T-helper 2 cell treated with Interferon-gamma antibody and Interleukin-4, amounts not matched to agents 5 μg/mL and 100 μg/mL, for 36 hours (primary cell): ENCODE data around the gene CACNG7.

Source experiments
- DNase-seq: peaks from one replicate; pipeline ENCODE4 v3.0.0; 2021; ENCODE audit warnings: low spot score
- H3K27ac Mint-ChIP-seq: one replicate; pipeline ENCODE4 v1.8.0; 2021; ENCODE audit warnings: mild to moderate bottlenecking, mixed read lengths
- H3K27me3 Mint-ChIP-seq: one replicate; pipeline ENCODE4 v1.8.0; 2021; ENCODE audit warnings: low read depth, mixed read lengths
- H3K36me3 Mint-ChIP-seq: one replicate; pipeline ENCODE4 v1.8.0; 2021; ENCODE audit warnings: low read depth, mixed read lengths
- H3K4me1 Mint-ChIP-seq: one replicate; pipeline ENCODE4 v1.8.0; 2021; ENCODE audit warnings: low read depth, mixed read lengths
- H3K4me3 Mint-ChIP-seq: one replicate; pipeline ENCODE4 v1.8.0; 2022; ENCODE audit warnings: mild to moderate bottlenecking, moderate library complexity, mixed read lengths
- H3K9me3 Mint-ChIP-seq: one replicate; pipeline ENCODE4 v1.8.0; 2021; ENCODE audit warnings: mixed read lengths

The CACNG7 gene

DNA sequence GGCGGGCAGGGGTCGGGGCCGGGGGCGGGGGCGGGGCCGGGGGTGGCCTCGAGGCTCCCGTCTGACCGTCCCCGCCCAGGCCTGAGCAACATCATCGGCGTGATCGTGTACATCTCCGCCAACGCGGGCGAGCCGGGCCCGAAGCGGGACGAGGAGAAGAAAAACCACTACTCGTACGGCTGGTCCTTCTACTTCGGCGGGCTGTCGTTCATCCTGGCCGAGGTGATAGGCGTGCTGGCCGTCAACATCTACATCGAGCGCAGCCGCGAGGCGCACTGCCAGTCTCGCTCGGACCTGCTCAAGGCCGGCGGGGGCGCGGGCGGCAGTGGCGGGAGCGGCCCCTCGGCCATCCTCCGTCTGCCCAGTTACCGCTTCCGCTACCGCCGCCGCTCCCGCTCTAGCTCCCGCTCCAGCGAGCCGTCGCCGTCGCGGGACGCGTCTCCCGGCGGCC lies 72.9 kb downstream of the CACNG7 start:
- Mint-ChIP-seq H3K9me3 (peaks cover 13% of the 10 kb centered on the region), H3K27ac (no peak overlapping the region), H3K4me1 (peaks cover 17% of the 10 kb centered on the region), H3K4me3 (no peak overlapping the region), H3K27me3 (peaks cover 45% of the 10 kb centered on the region), H3K36me3 (peaks cover 5% of the 10 kb centered on the region)
- DNase-seq = no peak

DNA sequence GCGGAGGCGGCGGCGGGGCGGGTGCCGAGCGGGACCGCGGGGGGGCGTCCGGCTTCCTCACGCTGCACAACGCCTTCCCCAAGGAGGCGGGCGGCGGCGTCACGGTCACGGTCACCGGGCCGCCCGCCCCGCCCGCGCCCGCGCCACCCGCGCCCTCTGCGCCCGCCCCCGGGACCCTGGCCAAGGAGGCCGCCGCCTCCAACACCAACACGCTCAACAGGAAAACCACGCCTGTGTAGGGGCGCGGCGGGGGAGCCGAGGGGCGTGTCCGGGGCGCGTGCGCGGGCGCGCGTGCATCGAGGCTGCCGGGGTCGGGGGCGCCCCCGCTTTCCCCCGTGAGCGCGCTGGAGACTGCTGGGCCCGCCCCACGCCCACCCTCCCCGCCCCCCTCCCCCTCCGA lies 73.5 kb downstream of the CACNG7 start:
- no peak for DNase-seq
- Mint-ChIP-seq H3K4me3 (no peak overlapping the region), H3K27me3 (peaks cover 41% of the 10 kb centered on the region), H3K36me3 (peaks cover 5% of the 10 kb centered on the region), H3K4me1 (peaks cover 15% of the 10 kb centered on the region), H3K27ac (no peak overlapping the region), H3K9me3 (peaks cover 11% of the 10 kb centered on the region)

DNA sequence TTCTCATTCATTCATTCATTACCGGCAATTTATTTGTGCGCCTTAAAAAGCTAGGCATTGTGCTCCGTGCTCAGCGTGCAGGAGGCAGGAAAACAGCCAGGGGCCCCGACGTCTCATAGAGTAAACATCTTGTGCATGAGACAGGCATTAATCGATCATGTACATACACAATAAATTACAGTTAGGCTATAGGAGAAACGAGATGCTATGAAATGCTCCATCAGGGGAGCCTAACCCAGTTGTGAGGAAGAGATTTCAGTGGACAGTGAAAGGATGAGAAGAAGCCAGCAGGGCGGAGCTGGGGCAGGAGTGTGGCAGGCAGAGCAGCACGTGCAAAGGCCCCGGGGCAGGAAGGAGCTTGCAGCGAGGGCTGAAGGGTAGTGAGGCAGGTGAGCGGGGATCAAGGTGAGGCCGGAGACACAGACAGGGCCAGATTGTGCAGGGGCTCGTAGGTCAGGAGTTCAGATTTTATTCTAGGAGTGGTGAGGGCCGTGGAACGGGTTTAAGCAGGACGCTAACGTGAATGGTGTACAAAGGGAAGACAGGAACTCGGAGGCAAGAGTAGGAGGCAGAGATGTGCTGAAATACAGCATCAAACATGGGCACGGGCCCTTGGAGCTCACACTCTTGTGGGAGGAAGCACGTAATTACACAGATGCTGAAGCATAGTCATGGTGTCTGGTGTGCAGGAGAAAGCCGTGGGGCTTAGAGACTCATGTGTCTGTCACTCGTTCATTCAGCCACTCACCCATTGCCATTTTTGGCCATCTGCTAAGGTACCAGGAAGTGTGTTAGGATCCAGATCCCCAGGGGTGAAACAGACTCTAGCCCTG lies 74.6 kb downstream of the CACNG7 start:
- no peak for DNase-seq
- peaks cover 12% of the 10 kb centered on the region for H3K4me1 Mint-ChIP-seq
- H3K36me3 Mint-ChIP-seq = peaks cover 5% of the 10 kb centered on the region
- no peak overlapping the region for H3K4me3 Mint-ChIP-seq
- no peak overlapping the region for H3K27ac Mint-ChIP-seq
- H3K27me3 Mint-ChIP-seq = peaks cover 31% of the 10 kb centered on the region
- peaks cover 7% of the 10 kb centered on the region for H3K9me3 Mint-ChIP-seq

DNA sequence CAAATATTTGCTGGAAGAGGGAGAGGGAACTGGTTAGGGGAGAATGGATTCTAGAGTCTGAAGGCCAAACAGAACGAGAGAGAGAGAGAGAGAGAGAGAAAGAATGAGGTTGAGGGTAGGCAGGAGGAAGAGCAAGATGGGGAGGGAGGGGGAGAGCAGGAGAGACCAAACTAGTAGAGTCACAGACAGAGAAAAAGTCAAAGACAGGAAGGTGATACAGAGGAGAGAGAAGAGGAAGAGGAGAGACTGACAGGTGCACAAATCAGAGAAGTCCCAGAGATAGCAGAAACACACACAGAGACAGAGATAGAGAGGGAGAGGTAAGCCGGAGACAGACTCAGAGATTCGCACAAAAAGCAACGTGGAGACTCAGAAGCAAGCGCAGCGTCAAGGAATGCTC lies 76.8 kb downstream of the CACNG7 start:
- Mint-ChIP-seq H3K9me3 (no peaks in the 10 kb centered on the region), H3K4me3 (no peak overlapping the region), H3K36me3 (no peaks in the 10 kb centered on the region), H3K27ac (no peak overlapping the region), H3K27me3 (peaks cover 12% of the 10 kb centered on the region), H3K4me1 (no peaks in the 10 kb centered on the region)
- no peak for DNase-seq

DNA sequence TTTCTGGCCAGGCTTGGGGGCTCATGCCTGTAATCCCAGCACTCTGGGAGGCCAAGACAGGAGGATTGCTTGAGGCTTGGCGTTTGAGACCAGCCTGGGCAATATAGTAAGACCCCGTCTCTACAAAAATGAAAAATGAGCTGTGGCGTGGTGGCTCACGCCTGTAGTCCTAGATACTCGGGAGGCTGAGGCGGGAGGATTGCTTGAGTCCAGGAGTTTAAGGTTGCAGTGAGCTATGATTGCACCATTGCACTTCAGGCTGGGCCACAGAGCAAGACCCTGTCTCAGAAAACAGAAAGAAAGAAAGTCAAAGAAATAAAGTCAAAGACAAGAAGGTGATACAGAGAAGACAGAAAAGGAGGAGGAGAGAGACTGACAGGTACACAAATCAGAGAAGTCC lies 79.9 kb downstream of the CACNG7 start:
- Mint-ChIP-seq H3K4me3 (no peak overlapping the region), H3K4me1 (no peaks in the 10 kb centered on the region), H3K27ac (no peak overlapping the region), H3K9me3 (no peaks in the 10 kb centered on the region), H3K27me3 (peaks cover 19% of the 10 kb centered on the region), H3K36me3 (no peaks in the 10 kb centered on the region)
- no peak for DNase-seq

DNA sequence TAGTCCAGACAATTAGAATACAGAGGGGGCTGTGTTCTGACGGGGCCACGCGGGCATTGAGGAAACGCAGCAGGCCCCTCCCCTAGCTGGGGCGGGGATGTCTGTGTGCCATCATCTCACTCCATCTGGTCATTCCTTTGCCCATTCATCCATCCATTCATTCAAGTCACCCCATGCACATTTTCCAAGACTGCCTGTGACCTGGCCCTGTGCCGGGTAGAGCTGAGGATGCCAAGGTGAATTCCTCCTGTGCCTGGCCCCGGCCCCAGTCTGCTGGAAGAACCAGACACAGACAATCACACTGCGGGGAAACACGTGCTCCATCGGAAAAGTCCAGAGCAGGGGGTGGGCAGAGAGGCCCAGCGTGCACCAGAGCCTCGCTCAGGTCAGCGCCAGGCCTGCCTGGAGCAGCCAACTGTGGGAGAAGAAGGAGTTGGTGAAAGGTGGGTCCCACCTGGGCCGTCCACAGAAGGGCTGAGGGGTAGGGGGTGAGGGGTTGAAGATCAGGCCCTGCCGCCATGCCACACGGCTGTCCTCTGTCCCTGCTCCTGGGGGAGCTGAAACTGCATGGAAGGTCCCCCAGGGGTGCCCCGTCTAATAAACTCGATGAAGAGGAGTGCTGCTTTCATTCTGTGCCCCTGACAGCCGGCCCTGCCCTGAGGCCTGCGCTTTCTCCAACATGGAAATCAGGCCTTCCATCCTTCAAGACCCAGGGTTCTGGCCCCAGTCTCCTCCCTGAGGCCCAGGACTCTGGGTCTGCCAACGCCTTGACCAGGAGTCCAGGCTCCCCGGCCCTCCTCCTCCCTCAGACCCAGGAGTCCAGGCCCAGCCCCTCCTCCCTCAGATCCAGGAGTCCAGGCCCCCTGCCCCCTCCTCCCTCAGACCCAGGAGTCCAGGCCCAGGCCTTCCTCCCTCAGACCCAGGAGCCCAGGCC lies 80.8 kb downstream of the CACNG7 start:
- Mint-ChIP-seq H3K27me3 (peaks cover 24% of the 10 kb centered on the region), H3K4me3 (no peak overlapping the region), H3K27ac (no peak overlapping the region), H3K4me1 (no peaks in the 10 kb centered on the region), H3K9me3 (no peaks in the 10 kb centered on the region), H3K36me3 (no peaks in the 10 kb centered on the region)
- no peak for DNase-seq

DNA sequence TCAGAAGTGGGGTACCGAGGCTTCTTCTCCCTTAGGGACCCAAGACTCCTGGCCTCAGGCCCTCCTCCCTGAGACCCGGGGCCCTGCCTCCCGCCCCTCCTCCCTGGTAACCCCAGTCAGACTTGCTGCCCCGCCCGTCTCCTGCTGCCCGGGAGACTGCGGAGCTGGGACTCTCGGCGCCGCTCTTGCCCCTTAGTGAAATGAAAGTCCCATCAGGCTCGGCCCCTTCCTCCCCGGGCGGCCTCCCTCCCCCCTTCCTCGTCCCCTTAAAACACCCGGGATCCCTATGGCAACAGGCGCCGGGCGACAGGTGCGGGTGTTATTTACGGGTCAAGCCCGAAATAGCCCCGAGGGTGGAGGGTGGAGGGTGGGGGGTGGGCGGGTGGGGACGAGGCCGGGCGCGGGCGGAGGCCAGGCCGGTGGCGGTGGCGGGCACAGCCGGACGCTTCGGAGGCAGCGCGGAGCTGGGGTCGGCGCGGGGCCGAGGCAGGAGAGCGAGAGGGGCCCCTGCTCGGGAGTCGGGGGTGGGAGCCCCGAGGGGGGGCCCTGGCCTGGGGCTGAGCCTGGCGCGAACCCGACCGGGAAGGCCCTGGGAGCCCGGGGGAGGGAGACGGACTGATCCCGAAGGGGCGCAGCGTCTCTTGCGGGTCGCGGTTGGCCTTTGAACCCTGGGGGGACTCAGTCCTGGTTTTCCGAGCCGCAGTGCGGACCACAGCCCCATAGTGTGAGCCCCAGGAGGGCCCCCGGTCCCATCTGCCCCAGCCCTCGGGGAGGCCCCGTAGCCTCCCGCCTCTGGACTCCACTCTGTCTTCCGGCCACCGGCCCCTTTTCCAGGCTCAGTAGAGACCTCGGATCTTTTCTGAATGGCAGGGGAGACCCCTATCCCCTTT lies 82.4 kb downstream of the CACNG7 start, which contains the start of gene CACNG6:
Gene CACNG6, plus strand, starts transcription at position 414 of the 890 bp plus-strand sequence. CDS start 1,241 bp downstream, outside the sequence.
- Mint-ChIP-seq H3K4me3 (no peak within 1 kb of the TSS), H3K27ac (no peak within 1 kb of the TSS), H3K27me3 (peaks cover 24% of the 10 kb centered on the region), H3K36me3 (no peaks in the 10 kb centered on the region), H3K4me1 (no peaks in the 10 kb centered on the region), H3K9me3 (no peaks in the 10 kb centered on the region)
- DNase-seq = no peak

DNA sequence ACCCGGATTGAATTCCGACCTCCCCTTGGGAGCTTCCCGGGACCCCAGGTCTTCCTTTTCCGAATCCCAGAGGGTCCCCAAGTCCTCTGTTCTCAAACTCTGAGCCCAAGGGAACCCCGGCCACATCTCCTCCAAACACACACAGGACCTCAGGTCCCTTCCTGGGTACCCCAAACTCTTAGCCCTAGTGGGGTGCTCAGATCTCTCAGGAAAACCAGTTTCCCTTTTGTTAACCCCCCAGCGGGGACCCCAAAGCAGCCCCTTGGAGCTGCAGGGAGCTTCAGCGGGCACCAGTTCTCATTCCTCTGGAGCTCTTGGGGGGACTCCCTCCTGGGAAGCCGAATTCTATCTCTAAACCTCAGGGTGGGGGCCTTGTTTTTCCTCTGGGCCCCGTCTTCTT lies 83.1 kb downstream of the CACNG7 start:
- Mint-ChIP-seq H3K27ac (no peak overlapping the region), H3K4me1 (no peaks in the 10 kb centered on the region), H3K9me3 (no peaks in the 10 kb centered on the region), H3K36me3 (no peaks in the 10 kb centered on the region), H3K4me3 (no peak overlapping the region), H3K27me3 (peaks cover 24% of the 10 kb centered on the region)
- no peak for DNase-seq

DNA sequence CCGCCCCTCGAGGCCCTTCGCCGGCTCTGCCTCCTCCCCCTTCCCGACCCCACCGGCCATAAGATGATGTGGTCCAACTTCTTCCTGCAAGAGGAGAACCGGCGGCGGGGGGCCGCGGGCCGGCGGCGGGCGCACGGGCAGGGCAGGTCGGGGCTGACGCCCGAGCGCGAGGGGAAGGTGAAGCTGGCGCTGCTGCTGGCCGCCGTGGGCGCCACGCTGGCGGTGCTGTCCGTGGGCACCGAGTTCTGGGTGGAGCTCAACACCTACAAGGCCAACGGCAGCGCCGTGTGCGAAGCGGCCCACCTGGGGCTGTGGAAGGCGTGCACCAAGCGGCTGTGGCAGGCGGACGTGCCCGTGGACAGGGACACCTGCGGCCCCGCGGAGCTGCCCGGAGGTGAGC lies 83.7 kb downstream of the CACNG7 start:
- no peaks in the 10 kb centered on the region for H3K9me3 Mint-ChIP-seq
- H3K36me3 Mint-ChIP-seq = no peaks in the 10 kb centered on the region
- H3K4me1 Mint-ChIP-seq = no peaks in the 10 kb centered on the region
- no peak overlapping the region for H3K4me3 Mint-ChIP-seq
- peaks cover 24% of the 10 kb centered on the region for H3K27me3 Mint-ChIP-seq
- no peak overlapping the region for H3K27ac Mint-ChIP-seq
- DNase-seq = no peak

DNA sequence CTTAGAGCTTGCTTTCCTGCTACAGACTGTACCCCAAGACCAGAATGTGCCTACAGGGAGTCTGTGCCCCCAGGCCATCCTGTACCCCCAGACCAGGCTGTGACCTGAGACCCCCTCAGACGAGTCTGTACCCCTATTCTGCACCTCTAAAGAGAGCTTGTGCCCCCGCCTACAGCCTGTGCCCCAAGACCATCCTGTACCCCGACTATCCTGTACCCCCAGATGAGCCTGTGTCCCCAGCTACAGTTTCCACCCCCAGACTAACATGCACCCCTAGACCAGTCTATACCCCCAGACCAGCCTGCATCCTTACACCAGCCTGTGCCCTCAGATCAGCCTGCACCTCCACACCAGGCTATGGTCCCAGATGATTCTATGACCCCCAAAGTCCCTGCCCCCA lies 84.4 kb downstream of the CACNG7 start:
- Mint-ChIP-seq H3K4me3 (no peak overlapping the region), H3K27me3 (peaks cover 24% of the 10 kb centered on the region), H3K9me3 (no peaks in the 10 kb centered on the region), H3K4me1 (no peaks in the 10 kb centered on the region), H3K27ac (no peak overlapping the region), H3K36me3 (no peaks in the 10 kb centered on the region)
- no peak for DNase-seq
